Motor neuron (in vitro differentiated cells): ENCODE data around the gene AGPAT4. TPM values are rescaled to one million over a fixed set of nuclear protein-coding genes. Genes with fewer than 3 reads are reported as not detected.

Experiments used
- ATAC-seq, 8 experiments: fragments of 200-7000 bp; cut with Tn5 transposase; replicated peaks in 6 of 8; 2 replicates each; pipeline ENCODE4 v1.8.0; 2021; ENCODE audit warnings: mild to moderate bottlenecking in 8 of 8, moderate library complexity in 8 of 8
- H3K27ac ChIP-seq, 2 donors: fragments of 250-450 bp; sonication (Bioruptor Pico); 2 replicates each; pipeline ENCODE4 v1.9.0; 2021; ENCODE audit warnings: antibody characterized with exemption in 2 of 2, mild to moderate bottlenecking in 2 of 2, moderate library complexity in 1 of 2
- H3K4me1 ChIP-seq, 2 donors: fragments of 250-450 bp; sonication (Bioruptor Pico); replicated peaks in 1 of 2; 2 replicates each; pipeline ENCODE4 v1.6.1; 2021; ENCODE audit warnings: antibody characterized with exemption in 2 of 2, mild to moderate bottlenecking in 2 of 2, moderate library complexity in 1 of 2
- H3K4me3 ChIP-seq, 5 donors: fragments of 250-450 bp; sonication (Bioruptor Pico); 2 replicates each; pipeline ENCODE4 v1.9.0; 2021; ENCODE audit warnings: antibody characterized with exemption in 5 of 5, mild to moderate bottlenecking in 5 of 5, moderate library complexity in 4 of 5
- WGBS, 10 experiments: fragments of 450-650 bp; shearing (Covaris generic); methylation state at CpG; one replicate each; pipeline ENCODE4 v1.0.0; 2022; 5-methylcytosine and 5-hydroxymethylcytosine counted together
- in situ Hi-C, 9 experiments: fragments of 400-800 bp; cut with MboI; loops; one replicate each; pipeline ENCODE4 v1.15.0; 2021; ENCODE audit warnings: low sequenced_read_pairs in 9 of 9, low pct_unique_long_range_greater_than_20kb in 2 of 9; ENCODE audit not compliant: unreplicated experiment in 9 of 9
- total RNA-seq, 8 experiments: library from RNA; unstranded; fragments of 300-600 nt; gene quantifications; 2 replicates each; pipeline versions ENCODE4 v1.2.3 to v1.2.4, GENCODE V29; 2022

AGPAT4 gene
- total RNA-seq, 8 experiments from 2014 or later, result 2.1 to 42.2 (median 18.6) TPM

DNA sequence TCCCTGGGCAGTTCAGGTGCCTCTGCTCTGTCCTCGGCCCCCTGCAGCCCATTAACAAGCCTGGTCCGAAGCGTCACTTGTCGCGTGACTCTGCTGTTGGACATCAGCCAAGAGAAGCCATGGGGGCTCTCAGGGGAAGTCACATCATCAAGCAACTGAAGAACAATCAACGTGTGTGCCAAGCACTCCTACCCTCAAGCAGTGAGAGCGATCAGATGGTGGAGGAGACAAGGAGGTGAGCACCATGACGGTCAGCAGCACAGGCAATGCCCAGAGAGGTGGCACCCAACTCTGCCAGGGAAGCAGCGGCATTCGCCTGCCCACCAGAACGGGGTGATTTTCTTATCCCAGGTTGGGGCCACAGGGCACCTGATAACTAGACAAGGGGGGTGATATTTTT, 132.7 kb downstream of the AGPAT4 start:
- ATAC-seq, result no peak
- in situ Hi-C loops, result loop anchor here in 1 of 9 experiments (25.0 kb wide), 1 partner anchor 221 kb away; no protein-coding TSS in a partner anchor
- 33 to 100% (median 87%) methylated on average over 1 to 9 of the region's 11 CpGs; no CpG with 5 or more reads in 4 of the 10 experiments for WGBS, 10 experiments
- Histone ChIP-seq H3K27ac (no peak overlapping the region), H3K4me1 (peaks cover 0 to 5% of the 10 kb centered on the region in 2 donors), H3K4me3 (no peak overlapping the region)

DNA sequence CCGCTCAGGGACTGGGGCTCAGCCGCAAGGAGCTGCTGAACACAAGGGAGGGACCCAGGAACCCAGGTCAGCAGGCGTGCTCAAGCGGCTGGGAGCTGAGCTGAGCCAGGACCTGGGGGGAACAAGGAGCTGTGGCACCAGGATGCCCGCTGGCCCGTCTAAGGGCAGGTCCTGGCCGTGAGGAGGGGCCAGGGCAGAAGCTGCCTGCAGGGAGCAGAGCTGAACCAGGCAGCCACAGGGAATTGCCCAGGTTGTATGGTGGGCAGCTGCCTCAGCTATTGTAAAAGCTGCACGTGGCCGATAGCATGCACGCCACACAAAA, 133.3 kb downstream of the AGPAT4 start:
- WGBS, 10 experiments, result 83 to 100% (median 100%) methylated on average over 1 to 6 of the region's 10 CpGs; no CpG with 5 or more reads in 5 of the 10 experiments
- ATAC-seq, result no peak
- H3K27ac ChIP-seq, result no peak overlapping the region
- peaks cover 0 to 7% of the 10 kb centered on the region in 2 donors for H3K4me1 ChIP-seq
- in situ Hi-C loops, result loop anchor here in 1 of 9 experiments (25.0 kb wide), 1 partner anchor 222 kb away; no protein-coding TSS in a partner anchor
- H3K4me3 ChIP-seq, result no peak overlapping the region

DNA sequence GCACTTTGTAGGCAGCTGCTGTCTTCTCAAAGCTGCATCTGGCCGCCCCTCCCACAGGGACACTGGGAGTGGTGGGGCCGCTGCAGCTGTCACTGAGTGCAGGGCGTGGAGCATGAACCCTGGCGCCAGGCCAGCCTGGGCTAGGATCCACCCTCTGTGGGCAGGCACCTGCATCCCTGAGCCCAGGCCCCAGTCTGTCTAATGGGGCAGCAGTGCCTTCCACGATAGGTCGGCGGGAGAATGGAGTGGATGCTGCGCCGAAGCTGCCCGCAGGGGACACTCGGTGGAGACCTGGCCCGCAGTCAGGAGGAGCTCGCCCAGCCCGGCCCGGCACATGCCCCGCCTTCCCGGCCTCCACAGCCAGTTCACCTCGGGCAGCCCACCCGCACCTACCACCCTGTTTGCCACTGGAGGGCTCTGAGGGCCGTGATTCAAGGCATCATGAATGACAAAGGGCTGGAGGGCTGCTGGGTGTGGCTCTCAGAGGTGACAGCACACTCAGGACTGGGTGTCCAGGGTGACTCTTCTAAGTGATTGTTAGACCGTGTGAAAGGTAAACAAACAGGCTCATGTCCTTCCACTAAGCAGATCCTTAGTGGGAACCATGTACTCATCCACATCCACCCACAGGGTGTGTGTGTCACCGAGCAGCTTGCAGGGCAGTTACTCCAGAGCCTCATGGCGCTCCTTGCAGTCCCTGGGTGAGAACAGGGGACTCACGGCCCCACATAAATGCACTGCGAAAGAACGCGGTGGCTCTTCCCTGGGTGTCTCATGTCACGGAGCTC, 133.9 kb downstream of the AGPAT4 start:
- Histone ChIP-seq H3K4me1 (peaks cover 0 to 7% of the 10 kb centered on the region in 2 donors), H3K4me3 (no peak overlapping the region), H3K27ac (no peak overlapping the region)
- ATAC-seq, result peak; percentile 21 to 93 (median 54)
- 0 to 100% (median 92%) methylated on average over 1 to 8 of the region's 28 CpGs; no CpG with 5 or more reads in 6 of the 10 experiments for WGBS, 10 experiments
- in situ Hi-C loops, result loop anchor here in 1 of 9 experiments (25.0 kb wide), 1 partner anchor 222 kb away; no protein-coding TSS in a partner anchor

DNA sequence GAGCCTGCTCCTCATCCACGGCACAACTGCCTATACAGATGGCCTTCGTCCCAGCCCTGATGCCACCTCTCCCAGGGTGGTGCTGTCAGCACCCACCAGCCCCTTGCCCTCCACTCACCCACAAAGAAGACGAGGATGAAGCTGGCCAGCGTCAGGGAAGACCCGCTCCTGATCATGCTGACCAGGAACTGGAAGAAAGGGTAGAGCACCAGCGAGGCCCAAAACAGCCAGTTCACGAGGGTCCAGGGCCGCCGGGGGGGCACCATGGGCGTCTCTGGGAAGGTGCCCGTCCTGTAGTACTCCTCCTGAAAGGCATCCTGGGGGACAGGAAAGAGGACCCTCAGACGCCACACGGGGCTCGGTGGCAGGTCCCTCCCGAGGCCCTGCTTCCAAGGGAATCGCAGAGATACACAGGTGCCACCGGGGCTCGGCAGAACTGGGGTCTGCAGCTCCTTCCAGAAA, 134.5 kb downstream of the AGPAT4 start:
- no peak overlapping the region for H3K4me3 ChIP-seq
- no peak overlapping the region for H3K27ac ChIP-seq
- in situ Hi-C loops, result loop anchor here in 1 of 9 experiments (25.0 kb wide), 1 partner anchor 223 kb away; no protein-coding TSS in a partner anchor
- peaks cover 0 to 7% of the 10 kb centered on the region in 2 donors for H3K4me1 ChIP-seq
- WGBS, 10 experiments, result 90 to 100% (median 99%) methylated on average over 1 to 7 of the region's 18 CpGs; no CpG with 5 or more reads in 4 of the 10 experiments
- peak in 1 of 8 experiments; percentile 12 for ATAC-seq

DNA sequence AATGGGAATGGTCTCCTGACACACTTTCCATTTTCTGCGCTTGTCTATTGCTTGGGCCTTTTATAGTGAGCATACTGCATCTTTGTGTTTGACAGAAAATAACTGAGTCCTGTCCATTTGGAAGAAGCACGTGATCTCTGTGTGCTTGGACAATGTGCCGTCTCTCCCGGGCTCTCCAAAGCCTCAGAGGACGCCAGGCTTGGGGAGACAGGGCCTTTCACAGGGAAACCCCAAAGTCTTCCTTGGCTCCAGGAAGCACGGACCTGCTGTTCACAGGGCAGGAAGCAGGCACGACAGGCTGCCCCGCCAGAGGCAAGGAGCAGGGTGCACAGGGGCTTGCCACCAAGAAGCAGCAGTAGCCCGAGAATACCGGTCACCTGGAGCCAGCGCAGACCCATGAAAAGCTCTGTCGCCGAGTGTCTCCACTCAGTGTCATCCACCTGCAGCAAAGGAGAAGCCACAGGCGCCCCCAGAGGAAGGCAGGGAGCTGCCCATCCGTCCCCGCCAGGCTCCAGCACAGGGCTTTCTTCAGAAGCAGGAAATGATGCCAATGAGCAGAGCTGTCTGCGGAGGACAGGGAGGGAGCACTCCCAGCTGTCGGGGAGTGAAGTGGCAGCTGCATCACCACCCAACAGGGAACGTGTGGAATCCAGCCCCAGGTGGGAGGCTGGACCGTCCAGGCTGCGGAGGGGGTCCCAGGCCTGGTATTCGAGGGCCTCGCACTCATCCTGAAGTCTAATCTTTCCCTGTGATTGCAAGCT, 135.1 kb downstream of the AGPAT4 start:
- H3K4me3 ChIP-seq, result no peak overlapping the region
- 91 to 100% (median 100%) methylated on average over 1 to 10 of the region's 23 CpGs; no CpG with 5 or more reads in 1 of the 10 experiments for WGBS, 10 experiments
- in situ Hi-C loops, result loop anchor here in 1 of 9 experiments (25.0 kb wide), 1 partner anchor 224 kb away; no protein-coding TSS in a partner anchor
- H3K27ac ChIP-seq, result no peak overlapping the region
- H3K4me1 ChIP-seq, result peaks cover 0 to 7% of the 10 kb centered on the region in 2 donors
- ATAC-seq, result no peak

DNA sequence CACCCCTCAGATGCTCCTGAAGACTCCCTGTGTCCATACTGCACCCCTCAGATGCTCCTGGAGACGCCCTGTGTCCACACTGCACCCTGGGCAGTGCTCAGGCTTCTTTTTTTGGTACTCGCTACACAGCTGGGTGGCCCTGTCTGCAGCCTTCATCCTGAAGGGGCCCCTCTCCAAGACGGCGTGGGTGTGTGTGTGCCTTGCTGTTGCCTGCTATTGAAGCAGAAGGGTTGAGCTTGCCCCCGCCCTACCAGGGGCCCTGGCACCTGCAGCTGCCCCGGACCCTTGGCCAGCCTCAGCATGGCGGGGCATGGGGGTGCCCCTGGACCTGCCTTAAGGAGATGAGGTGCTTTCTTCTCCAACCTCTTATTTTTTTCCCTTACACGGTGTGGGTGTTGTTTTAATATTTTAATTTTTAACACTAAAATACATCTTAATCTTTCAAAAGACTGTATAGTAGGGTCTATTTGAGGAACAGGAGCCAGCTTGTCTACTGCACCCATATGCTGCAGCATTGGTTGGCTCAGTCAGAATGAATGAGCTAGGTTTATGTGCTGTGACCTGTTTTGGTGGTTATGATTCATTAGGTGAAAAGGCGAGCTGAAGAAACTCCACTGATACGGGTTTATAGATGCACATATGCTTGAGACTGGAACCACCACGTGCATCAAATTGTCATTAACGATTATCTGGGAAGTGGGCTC, 135.9 kb downstream of the AGPAT4 start:
- in situ Hi-C loops, result loop anchor here in 1 of 9 experiments (25.0 kb wide), 1 partner anchor 224 kb away; no protein-coding TSS in a partner anchor
- Histone ChIP-seq H3K4me1 (peaks cover 0 to 9% of the 10 kb centered on the region in 2 donors), H3K4me3 (no peak overlapping the region), H3K27ac (no peak overlapping the region)
- no peak for ATAC-seq
- WGBS, 10 experiments, result 33 to 100% (median 92%) methylated on average over 1 to 5 of the region's 12 CpGs; no CpG with 5 or more reads in 1 of the 10 experiments

DNA sequence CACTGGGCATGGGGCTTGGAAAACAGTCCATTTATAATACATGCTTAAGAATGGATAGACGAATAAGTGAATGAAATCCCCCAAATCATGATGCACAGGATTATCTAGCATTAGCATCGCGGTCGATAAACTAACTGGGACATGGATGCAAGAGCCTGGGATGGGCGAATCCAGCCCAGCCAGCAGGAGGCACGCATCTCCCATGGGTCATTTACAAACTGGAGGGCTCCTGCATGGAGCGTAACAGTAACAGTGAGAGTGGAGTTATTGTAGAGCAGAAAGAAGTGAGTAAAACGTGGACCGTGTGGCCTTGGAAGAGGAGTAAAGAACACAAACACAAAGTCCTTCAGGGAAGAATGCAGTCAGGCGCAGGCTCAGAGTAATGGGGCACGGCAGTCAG, 136.5 kb downstream of the AGPAT4 start:
- H3K4me3 ChIP-seq, result no peak overlapping the region
- H3K4me1 ChIP-seq, result peaks cover 0 to 9% of the 10 kb centered on the region in 2 donors
- ATAC-seq, result no peak
- H3K27ac ChIP-seq, result no peak overlapping the region
- in situ Hi-C loops, result loop anchor here in 1 of 9 experiments (25.0 kb wide), 1 partner anchor 225 kb away; no protein-coding TSS in a partner anchor
- 80 to 100% (median 92%) methylated on average over 1 to 9 of the region's 11 CpGs; no CpG with 5 or more reads in 3 of the 10 experiments for WGBS, 10 experiments

DNA sequence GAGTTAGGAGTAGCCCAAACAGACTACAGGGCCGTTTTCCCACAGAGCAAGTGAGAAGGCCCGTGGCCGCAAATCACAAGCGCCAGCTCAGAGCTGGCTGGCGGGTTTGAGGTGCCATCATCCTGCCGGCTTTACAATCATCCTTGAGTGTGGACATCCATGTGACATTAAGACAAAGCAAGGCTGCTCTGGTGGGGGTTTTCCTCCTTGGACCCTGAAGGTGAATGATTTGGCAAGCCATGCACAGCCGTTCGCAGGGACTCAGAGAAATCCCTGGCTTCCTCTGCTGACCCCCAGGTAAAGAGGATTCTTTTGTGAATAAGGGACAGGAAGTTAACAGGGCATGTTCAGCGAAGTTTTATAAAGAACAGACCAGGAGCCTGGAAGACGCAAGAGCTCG, 137.2 kb downstream of the AGPAT4 start:
- Histone ChIP-seq H3K4me3 (no peak overlapping the region), H3K27ac (no peak overlapping the region), H3K4me1 (peaks cover 0 to 9% of the 10 kb centered on the region in 2 donors)
- 70 to 100% (median 90%) methylated on average over 1 to 7 of the region's 11 CpGs; no CpG with 5 or more reads in 1 of the 10 experiments for WGBS, 10 experiments
- in situ Hi-C loops, result loop anchor here in 1 of 9 experiments (25.0 kb wide), 1 partner anchor 226 kb away; no protein-coding TSS in a partner anchor
- ATAC-seq, result no peak

DNA sequence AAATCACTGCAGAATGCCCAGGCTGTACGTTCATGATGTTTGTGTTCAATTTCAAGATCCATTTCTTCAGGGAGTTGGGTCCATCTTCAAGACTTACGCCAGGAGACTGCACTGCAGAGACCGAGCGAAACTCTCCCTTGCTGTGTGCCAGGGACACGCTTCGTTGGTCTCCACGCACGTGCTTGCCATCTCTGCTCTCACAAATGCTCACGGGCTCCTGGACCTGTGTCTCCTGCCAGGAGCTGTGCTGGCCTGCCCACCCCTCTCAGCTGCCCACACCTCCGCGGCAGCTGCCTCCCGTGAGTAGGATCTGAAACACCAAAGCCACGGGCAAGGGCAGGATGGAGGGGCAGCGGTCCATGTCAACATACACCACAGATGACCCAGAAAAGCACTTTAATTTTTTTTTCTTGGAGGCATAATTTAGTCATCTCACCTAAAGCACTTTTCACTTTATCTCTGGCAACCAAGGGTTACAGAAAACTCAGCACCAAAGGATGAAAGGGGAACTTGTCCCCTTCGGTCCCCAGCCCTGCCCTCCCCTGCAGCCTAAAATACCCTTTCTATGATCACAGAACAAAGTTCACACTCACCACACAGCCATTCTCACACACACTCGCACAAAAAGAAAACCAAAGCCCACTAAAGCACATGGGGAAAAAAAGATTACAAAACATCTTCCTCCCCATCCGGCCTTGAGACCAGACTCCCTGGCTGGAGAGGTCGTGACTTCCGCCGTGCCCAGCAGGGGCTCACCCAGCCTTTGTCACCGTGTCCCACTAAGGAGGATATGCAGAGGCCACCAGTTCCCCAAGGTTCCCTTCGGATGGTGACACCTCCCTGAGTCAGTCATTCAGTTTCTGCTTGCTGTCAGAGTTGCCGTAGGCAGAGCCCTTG, 137.9 kb downstream of the AGPAT4 start:
- Histone ChIP-seq H3K27ac (no peak overlapping the region), H3K4me1 (peaks cover 0 to 9% of the 10 kb centered on the region in 2 donors), H3K4me3 (no peak overlapping the region)
- ATAC-seq, result no peak
- in situ Hi-C loops, result loop anchor here in 1 of 9 experiments (25.0 kb wide), 1 partner anchor 226 kb away; no protein-coding TSS in a partner anchor
- WGBS, 10 experiments, result 78 to 96% (median 88%) methylated on average over 1 to 13 of the region's 23 CpGs; no CpG with 5 or more reads in 1 of the 10 experiments

DNA sequence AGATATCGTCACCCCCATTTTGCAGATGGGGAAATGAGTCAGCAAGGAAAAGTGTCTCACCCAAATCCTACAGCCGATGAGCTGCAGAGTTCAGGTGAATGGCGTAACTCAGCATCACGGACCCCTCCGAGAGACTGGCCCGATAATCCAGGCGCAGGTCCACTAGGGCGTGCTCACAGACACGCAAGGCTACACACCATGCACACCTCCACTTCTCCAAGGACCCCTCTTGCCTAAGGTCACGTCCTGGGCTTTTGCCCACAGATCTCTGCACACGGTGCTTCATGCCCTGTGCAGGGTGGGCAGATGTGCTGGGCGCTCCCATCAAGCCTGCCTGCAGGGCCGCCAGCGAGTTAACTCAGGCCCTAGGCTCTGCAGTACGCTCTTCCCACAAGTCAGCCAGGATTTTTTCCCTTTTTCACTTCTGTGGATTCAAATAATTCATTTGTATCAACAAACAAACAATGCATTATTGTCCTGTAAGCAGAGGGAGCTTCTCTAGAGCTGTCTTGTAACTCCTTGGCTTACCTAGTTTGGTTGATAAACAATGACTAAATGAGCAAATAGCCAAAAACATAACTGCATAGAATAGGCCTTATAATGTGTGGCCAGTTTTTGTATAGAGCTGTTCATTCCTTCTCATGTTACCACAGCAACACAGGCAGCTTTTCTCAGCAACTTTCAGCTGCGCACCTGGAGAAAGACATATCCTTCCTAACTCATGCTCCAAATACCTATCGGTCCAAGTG, 139.1 kb downstream of the AGPAT4 start:
- no peak overlapping the region for H3K4me3 ChIP-seq
- WGBS, 10 experiments, result 88 to 100% (median 93%) methylated on average over 1 to 10 of the region's 17 CpGs; no CpG with 5 or more reads in 1 of the 10 experiments
- peaks cover 0 to 9% of the 10 kb centered on the region in 2 donors for H3K4me1 ChIP-seq
- peak in 2 of 8 experiments; percentile 9 for ATAC-seq
- in situ Hi-C loops, result loop anchor here in 1 of 9 experiments (25.0 kb wide), 1 partner anchor 228 kb away; no protein-coding TSS in a partner anchor
- peak overlapping the region in 1 of 2 donors; percentile 40 for H3K27ac ChIP-seq
